Measurements from ENCODE around the gene POC1A. TPM values are rescaled to one million over a fixed set of nuclear protein-coding genes. Genes with fewer than 3 reads are reported as not detected.
A peak's percentile ranks its signal among the peaks of the same experiment; 100 is the strongest.

Gene POC1A
- total RNA-seq, 1 experiment from 2014 or later = 43.0 TPM

- H3F3A ChIP-seq (ENCODE audit: low read length, unreplicated experiment) = peaks cover 4% of the 10 kb centered on the region
- TF ChIP-seq CTCF (conservative IDR thresholded peaks at IDR 0.05; ENCODE audit: low read depth, low read length) (no peak), EZH2phosphoT487 (IDR thresholded peaks at IDR 0.05; ENCODE audit: borderline replicate concordance, low read length) (no peak), EZH2 (IDR thresholded peaks at IDR 0.05; ENCODE audit: low read length, unreplicated experiment) (no peak)
- no peak overlapping the region for H2AFZ ChIP-seq (ENCODE audit: low read length)
- peaks cover 4% of the 10 kb centered on the region; the same call in 1 of the 2 replicates for H3K79me2 ChIP-seq (ENCODE audit: low read length)
- BruUV-seq (replicated peaks) = no TSS peak
- H3K36me3 ChIP-seq (ENCODE audit: low read depth, low read length) = peaks cover 48% of the 10 kb centered on the region
- H3K27ac ChIP-seq (ENCODE audit: low read length) = no peak overlapping the region
- POLR2A ChIA-PET (ENCODE audit: unreplicated experiment) = no interaction called here
- H3K4me1 ChIP-seq (ENCODE audit: insufficient read depth, low read length) = peaks cover 14% of the 10 kb centered on the region
- DNase-seq = no peak
- CTCF ChIA-PET = no interaction called here
- H3K4me3 ChIP-seq (ENCODE audit: low read length) = no peak overlapping the region
- H3K4me2 ChIP-seq (ENCODE audit: low read length) = no peak overlapping the region
- ATAC-seq = no peak
- intact Hi-C loops (cut with micrococcal nuclease) = no loop called here
- no peak overlapping the region for H3K9ac ChIP-seq (ENCODE audit: low read length)
- H3K9me2 ChIP-seq (replicated peaks; ENCODE audit: low read length) = no peaks in the 10 kb centered on the region
- no peaks in the 10 kb centered on the region for H3K27me3 ChIP-seq (ENCODE audit: low read length)
- no peaks in the 10 kb centered on the region for H3K9me3 ChIP-seq (ENCODE audit: low read length)
- no peaks in the 10 kb centered on the region for H4K20me1 ChIP-seq (ENCODE audit: low read length)
Observed at GRCh38 chr3:52124766-52125165, 29.5 kb downstream of the POC1A start.

- BruUV-seq (replicated peaks) = no TSS peak
- peaks cover 4% of the 10 kb centered on the region for H3F3A ChIP-seq (ENCODE audit: low read length, unreplicated experiment)
- ChIA-PET POLR2A (ENCODE audit: unreplicated experiment) (no interaction called here), CTCF (no interaction called here)
- H3K9ac ChIP-seq (ENCODE audit: low read length) = no peak overlapping the region
- intact Hi-C loops (cut with micrococcal nuclease) = no loop called here
- ATAC-seq = no peak
- peaks cover 14% of the 10 kb centered on the region for H3K4me1 ChIP-seq (ENCODE audit: insufficient read depth, low read length)
- H3K4me2 ChIP-seq (ENCODE audit: low read length) = no peak overlapping the region
- H3K79me2 ChIP-seq (ENCODE audit: low read length) = peaks cover 4% of the 10 kb centered on the region; the same call in 1 of the 2 replicates
- peaks cover 48% of the 10 kb centered on the region for H3K36me3 ChIP-seq (ENCODE audit: low read depth, low read length)
- no peak for DNase-seq
- H3K9me2 ChIP-seq (replicated peaks; ENCODE audit: low read length) = no peaks in the 10 kb centered on the region
- H3K27me3 ChIP-seq (ENCODE audit: low read length) = no peaks in the 10 kb centered on the region
- H3K9me3 ChIP-seq (ENCODE audit: low read length) = no peaks in the 10 kb centered on the region
- no peak overlapping the region for H2AFZ ChIP-seq (ENCODE audit: low read length)
- TF ChIP-seq EZH2 (IDR thresholded peaks at IDR 0.05; ENCODE audit: low read length, unreplicated experiment) (no peak), CTCF (conservative IDR thresholded peaks at IDR 0.05; ENCODE audit: low read depth, low read length) (no peak), EZH2phosphoT487 (IDR thresholded peaks at IDR 0.05; ENCODE audit: borderline replicate concordance, low read length) (no peak)
- H4K20me1 ChIP-seq (ENCODE audit: low read length) = no peaks in the 10 kb centered on the region
- no peak overlapping the region for H3K27ac ChIP-seq (ENCODE audit: low read length)
- H3K4me3 ChIP-seq (ENCODE audit: low read length) = no peak overlapping the region
Observed at GRCh38 chr3:52124126-52124525, 30.1 kb downstream of the POC1A start.

GRCh38 chr3:52123106-52123725 is 31.0 kb downstream of the POC1A start:
- Histone ChIP-seq H3K4me1 (ENCODE audit: insufficient read depth, low read length) (peaks cover 7% of the 10 kb centered on the region), H3K9me3 (ENCODE audit: low read length) (no peaks in the 10 kb centered on the region), H2AFZ (ENCODE audit: low read length) (no peak overlapping the region), H3K4me3 (ENCODE audit: low read length) (no peak overlapping the region), H3K36me3 (ENCODE audit: low read depth, low read length) (peaks cover 49% of the 10 kb centered on the region), H3K9ac (ENCODE audit: low read length) (no peak overlapping the region), H3K9me2 (replicated peaks; ENCODE audit: low read length) (no peaks in the 10 kb centered on the region), H4K20me1 (ENCODE audit: low read length) (no peaks in the 10 kb centered on the region), H3F3A (ENCODE audit: low read length, unreplicated experiment) (peaks cover under 1% of the 10 kb centered on the region), H3K4me2 (ENCODE audit: low read length) (no peak overlapping the region), H3K27me3 (ENCODE audit: low read length) (no peaks in the 10 kb centered on the region), H3K79me2 (ENCODE audit: low read length) (peaks cover 4% of the 10 kb centered on the region; the same call in 1 of the 2 replicates), H3K27ac (ENCODE audit: low read length) (no peak overlapping the region)
- peak; percentile 77 for ATAC-seq
- ChIA-PET CTCF (interaction anchor here (0.6 to 1.2 kb wide), 3 partner anchors 9 to 70 kb away, joined by 3 to 5 read pairs (median 3); no protein-coding TSS in a partner anchor), POLR2A (ENCODE audit: unreplicated experiment) (no interaction called here)
- peak; percentile 77 for DNase-seq
- TF ChIP-seq CTCF (conservative IDR thresholded peaks at IDR 0.05; ENCODE audit: low read depth, low read length) (peak; percentile 95), EZH2 (IDR thresholded peaks at IDR 0.05; ENCODE audit: low read length, unreplicated experiment) (no peak)
- intact Hi-C loops (cut with micrococcal nuclease) = loop anchor here (1.0 kb wide), 2 partner anchors 70 to 122 kb away; no protein-coding TSS in a partner anchor
- no TSS peak for BruUV-seq (replicated peaks)
